Activated T-cell treated with anti-CD3 and anti-CD28 coated beads for 48 hours (primary cell): ENCODE measurements around the gene PRRC2A.

Experiments used
- DNase-seq: peaks from one replicate; pipeline ENCODE4 v3.0.0-alpha.2; 2020; ENCODE audit warnings: low read depth

Gene PRRC2A

GRCh38 chr6:31666337-31666965, 45.9 kb downstream of the PRRC2A start:
- no peak for DNase-seq

- DNase-seq: no peak
These were observed 49.2 kb downstream of the PRRC2A start, which contains the start of gene LY6G5B for GRCh38 chr6:31669676-31670075. LY6G5B (plus strand) TSS chr6:31669976; CDS start chr6:31670951, 975 bp downstream.

DNA sequence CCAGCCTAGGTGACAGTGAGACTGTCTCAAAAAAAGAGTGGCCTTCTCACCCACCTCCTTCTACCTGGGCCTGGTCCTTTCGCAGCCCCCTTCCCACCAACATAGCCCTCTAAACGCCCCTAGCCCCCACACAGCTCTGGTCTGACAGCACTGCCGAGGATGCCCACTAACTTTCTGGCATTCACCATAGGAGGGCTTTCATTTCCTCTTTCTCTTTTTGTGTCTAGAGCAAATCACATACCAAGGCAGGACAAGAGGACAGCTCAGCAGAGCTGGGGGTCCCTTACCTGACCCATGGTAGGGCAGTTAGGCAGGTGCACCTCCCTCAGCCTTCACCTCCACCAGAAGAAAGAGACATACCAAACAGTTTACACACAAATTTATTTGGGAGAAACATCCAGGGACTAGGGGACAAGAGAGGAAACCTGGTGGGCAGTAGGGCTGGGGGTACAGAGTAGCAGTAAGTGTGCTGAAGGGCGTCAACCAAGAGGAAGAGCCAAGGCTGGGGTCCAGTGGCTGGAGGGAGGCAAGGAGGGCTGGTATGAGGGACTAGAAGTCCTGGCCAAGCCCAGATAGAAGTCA, 55.9 kb downstream of the PRRC2A start:
- DNase-seq: no peak

DNA sequence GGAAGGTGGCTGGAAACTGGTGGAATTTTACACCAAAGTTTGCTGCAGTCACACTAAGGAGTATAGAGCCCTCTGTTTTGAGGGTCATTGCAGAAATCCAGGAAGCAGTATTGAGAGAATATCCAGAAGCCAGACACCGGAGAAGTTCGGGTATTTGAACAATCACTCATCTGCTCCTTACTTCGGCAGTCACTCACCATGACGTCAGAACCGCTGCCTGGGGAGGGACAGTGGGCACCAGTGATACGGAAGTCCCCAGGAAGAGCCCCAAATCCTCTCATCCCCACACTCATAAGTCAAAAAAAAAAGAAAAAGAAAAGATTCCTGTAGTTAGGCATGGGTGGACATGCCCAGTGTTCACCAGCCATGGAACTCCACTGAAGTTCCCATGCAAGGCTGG, 56.4 kb downstream of the PRRC2A start:
- no peak for DNase-seq

GRCh38 chr6:31677955-31678354, 57.4 kb downstream of the PRRC2A start:
- no peak for DNase-seq

GRCh38 chr6:31680226-31681134, 60.0 kb downstream of the PRRC2A start, which contains the start of gene LY6G5C:
LY6G5C (minus strand) TSS chr6:31681067; CDS start chr6:31680373, 694 bp downstream.
- DNase-seq: peak; percentile 56

DNA sequence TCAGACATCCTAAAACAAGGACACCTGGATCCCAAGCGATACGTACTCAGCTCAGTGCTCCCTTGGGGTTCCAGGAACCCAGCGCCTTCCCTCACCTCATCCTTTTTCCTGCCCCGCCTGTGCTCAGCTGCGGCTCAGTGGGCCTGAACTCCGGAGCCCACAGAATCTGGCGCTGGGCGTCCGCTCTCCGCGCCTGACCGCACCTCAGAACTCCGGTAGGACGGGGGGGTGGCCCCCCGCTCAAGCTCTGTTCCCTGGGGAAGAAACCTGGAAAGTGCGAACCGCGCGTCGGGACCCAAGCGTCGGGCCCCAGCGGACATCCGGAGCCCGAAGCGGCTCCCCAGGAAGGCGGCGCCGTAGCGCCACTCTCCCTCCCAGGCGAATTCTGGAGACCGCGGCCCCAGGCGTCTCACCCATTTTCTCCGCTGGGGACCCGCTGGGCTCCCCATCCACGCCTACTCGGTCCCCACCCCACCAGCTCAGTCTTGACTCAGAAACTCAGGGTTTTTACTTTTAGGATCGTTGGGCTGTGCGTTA, 60.7 kb downstream of the PRRC2A start:
- DNase-seq: no peak

DNA sequence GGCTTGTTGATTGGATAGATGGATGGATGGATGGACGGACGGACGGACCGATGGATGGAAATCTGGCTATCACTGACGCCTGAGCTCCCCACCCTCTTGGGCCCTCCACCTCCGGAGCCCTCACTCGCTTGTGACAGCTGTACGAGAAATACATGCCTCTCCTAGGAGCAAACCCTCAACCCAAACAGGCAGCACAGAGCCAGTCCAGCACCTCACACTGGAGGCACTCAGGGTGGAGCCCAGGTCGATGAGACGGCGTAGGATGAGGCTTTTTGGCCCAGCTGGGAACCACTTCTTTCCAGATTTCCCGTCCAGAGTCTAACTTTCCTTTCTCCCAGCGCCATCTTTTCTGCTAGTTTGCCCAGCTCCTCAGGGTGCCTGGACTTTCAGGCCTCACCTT, 63.1 kb downstream of the PRRC2A start:
- DNase-seq: no peak

- no peak for DNase-seq
These were observed 66.0 kb downstream of the PRRC2A start for GRCh38 chr6:31686483-31686882.

DNA sequence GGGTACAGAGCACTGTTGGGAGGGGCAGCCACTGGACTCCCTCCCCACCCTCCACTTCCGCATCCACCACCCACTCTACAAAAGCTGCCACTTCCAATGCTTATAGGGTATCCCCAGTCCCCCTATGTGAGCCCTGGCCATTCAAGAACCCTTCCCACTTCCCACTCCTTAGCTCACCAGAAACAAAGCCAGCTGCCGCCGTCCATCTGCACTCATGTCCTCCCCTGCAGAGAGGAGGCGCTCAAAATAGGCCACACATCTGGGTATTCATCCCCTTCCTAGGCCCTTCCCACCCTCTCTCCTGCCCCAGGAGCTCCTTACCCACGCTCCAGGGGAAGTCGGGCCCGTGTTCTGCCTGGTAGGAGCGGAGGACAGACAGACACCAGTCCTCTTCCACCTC, 66.8 kb downstream of the PRRC2A start:
- DNase-seq: no peak
